ENCODE data around the gene ROS1. TPM values are rescaled to one million over a fixed set of nuclear protein-coding genes. Genes with fewer than 3 reads are reported as not detected.
A peak's percentile ranks its signal among the peaks of the same experiment; 100 is the strongest.

Gene ROS1
- total RNA-seq, 4 donors from 2014 or later: not detected

DNA sequence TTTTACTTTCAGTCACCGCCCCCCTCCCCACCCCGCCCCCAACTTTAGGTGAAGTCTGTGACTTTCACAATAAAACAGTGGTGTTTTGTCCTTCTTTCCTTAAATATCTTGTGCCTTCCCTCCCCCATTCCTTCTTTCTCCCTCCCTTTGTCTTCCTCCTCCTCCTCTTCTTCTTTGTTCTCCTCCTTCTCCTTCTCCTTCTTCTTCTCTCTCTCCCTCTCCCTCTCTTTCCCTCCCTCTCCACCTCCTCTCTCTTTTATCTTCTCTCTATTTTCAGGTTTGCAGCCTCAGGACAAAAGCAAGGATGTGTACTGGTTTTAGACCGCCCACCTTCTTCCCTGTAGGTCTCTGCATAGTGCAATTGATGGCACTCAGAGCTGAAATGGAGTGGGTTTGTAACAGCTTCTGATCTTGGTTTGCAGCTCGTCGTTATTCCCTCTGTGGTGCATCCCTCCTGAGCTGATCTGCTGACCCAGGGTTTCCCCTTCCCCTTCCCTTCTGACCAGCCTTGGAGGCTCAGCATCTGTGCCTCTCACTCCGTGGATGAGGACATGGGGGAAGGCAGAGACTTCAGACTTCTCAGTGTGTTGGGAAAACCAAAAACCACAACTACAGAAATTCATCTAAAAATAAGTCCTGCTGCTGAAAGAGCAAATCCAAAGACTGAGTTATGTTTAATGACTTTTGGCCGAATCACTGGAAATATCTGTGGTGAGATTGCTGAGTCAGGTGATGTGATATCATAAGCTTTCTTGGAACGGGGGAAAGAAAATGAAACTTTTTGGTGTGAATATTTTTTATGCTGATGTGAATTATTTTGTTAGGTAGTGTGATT lies 153.5 kb downstream of the ROS1 start:
- peaks cover 0 to 4% (median 0%) of the 10 kb centered on the region in 3 donors for H3K27me3 ChIP-seq
- H3K27ac ChIP-seq: peak overlapping the region; percentile 90 to 99 (median 97)
- TF ChIP-seq POLR2A (IDR thresholded peaks at IDR 0.05): peak in 1 of 2 donors; percentile 33
- TF ChIP-seq, protein P1, sequence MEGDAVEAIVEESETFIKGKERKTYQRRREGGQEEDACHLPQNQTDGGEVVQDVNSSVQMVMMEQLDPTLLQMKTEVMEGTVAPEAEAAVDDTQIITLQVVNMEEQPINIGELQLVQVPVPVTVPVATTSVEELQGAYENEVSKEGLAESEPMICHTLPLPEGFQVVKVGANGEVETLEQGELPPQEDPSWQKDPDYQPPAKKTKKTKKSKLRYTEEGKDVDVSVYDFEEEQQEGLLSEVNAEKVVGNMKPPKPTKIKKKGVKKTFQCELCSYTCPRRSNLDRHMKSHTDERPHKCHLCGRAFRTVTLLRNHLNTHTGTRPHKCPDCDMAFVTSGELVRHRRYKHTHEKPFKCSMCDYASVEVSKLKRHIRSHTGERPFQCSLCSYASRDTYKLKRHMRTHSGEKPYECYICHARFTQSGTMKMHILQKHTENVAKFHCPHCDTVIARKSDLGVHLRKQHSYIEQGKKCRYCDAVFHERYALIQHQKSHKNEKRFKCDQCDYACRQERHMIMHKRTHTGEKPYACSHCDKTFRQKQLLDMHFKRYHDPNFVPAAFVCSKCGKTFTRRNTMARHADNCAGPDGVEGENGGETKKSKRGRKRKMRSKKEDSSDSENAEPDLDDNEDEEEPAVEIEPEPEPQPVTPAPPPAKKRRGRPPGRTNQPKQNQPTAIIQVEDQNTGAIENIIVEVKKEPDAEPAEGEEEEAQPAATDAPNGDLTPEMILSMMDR (IDR thresholded peaks at IDR 0.05 in 4 of 5, conservative IDR thresholded peaks at IDR 0.05 in 1 of 5): no peak
- H3K36me3 ChIP-seq: no peaks in the 10 kb centered on the region
- ATAC-seq (no peak), DNase-seq (no peak)
- H3K4me3 ChIP-seq: peak overlapping the region in 2 of 4 donors; percentile 15 to 16
- in situ Hi-C loops (cut with MboI; ENCODE audit: low sequenced_read_pairs in 4 of 4): no loop called here
- H3K4me1 ChIP-seq: peaks cover 43 to 62% of the 10 kb centered on the region in 2 donors
- H3K9me3 ChIP-seq: no peaks in the 10 kb centered on the region
- intact Hi-C loops (cut with DNase I; ENCODE audit: low total_unique reads): loop anchor here (10.0 kb wide), 1 partner anchor 1283 kb away; no protein-coding TSS in a partner anchor

DNA sequence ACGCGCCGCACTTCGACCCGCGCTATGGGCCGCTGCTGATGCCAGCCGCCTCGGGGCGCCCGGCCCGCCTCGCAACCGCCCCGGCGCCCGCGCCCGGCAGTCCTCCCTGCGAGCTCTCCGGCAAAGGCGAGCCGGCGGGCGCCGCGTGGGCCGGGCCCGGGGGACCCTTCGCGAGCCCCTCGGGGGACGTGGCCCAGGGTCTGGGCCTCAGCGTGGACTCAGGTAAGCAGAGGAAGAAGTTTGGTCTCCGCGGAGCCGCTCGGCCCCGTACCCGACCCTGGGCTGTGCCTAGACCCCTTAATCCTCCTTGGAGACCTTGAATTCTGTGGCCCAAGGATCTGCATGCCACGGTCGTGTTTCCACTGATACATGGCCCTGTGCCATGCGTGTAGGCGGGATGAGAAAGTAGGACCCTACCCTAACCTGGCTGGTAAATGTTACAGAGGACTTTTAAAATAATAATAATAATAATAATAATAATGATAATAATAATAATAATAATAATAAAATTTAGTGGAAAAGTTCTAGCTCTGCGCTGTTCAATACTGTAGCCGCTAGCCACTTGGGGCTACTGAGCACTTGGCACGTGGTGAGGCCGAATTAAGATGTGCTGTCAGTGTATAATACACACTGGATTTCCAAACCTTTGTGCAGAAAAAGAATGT lies 154.8 kb downstream of the ROS1 start:
- H3K27me3 ChIP-seq: peaks cover 0 to 4% (median 0%) of the 10 kb centered on the region in 3 donors
- H3K4me1 ChIP-seq: peaks cover 37 to 62% of the 10 kb centered on the region in 2 donors
- DNase-seq (no peak), ATAC-seq (peak in 1 of 2 donors; percentile 6)
- H3K4me3 ChIP-seq: peak overlapping the region; percentile 34 to 82 (median 58)
- no peaks in the 10 kb centered on the region for H3K36me3 ChIP-seq
- peak overlapping the region; percentile 90 to 99 (median 97) for H3K27ac ChIP-seq
- TF ChIP-seq POLR2A (IDR thresholded peaks at IDR 0.05): no peak
- TF ChIP-seq, protein P1 (IDR thresholded peaks at IDR 0.05 in 4 of 5, conservative IDR thresholded peaks at IDR 0.05 in 1 of 5): no peak
- intact Hi-C loops (cut with DNase I; ENCODE audit: low total_unique reads): loop anchor here (10.0 kb wide), 1 partner anchor 1284 kb away; no protein-coding TSS in a partner anchor
- no peaks in the 10 kb centered on the region for H3K9me3 ChIP-seq
- in situ Hi-C loops (cut with MboI; ENCODE audit: low sequenced_read_pairs in 4 of 4): no loop called here

DNA sequence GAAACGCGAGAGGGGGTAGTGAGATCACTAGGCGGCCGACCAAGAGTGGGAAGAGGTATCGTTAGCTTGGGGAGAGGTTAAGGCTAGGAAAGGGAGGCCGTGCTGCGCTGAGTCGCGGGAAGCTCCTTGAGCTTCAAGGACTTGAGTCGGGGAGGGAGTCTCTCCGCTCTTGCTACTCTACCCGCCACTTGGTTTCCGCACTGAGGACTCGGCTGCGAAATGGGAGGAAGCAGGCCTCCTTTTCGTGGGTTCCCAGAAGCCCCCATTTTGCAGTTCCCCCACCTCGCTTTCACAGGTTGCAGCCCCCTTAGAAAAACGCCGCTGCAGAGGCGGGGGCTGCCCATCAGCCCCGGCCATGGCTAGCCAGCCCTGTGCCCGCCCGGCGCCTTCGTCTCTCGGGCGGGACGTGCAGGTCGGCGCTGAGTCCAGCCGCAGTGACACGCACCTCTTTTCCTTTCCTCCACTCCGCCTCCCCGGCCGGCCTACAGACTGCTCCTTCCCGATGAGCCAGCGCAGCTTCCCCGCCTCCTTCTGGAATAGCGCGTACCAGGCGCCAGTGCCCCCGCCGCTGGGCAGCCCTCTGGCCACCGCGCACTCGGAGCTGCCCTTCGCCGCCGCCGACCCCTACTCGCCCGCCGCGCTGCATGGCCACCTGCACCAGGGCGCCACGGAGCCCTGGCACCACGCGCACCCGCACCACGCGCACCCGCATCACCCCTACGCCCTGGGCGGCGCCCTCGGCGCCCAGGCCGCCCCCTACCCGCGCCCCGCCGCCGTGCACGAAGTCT lies 155.5 kb downstream of the ROS1 start:
- peak overlapping the region; percentile 53 to 82 (median 60) for H3K4me3 ChIP-seq
- in situ Hi-C loops (cut with MboI; ENCODE audit: low sequenced_read_pairs in 4 of 4) (no loop called here), intact Hi-C loops (cut with DNase I; ENCODE audit: low total_unique reads) (loop anchor here (10.0 kb wide), 1 partner anchor 1285 kb away; no protein-coding TSS in a partner anchor)
- H3K27ac ChIP-seq: peak overlapping the region; percentile 90 to 99 (median 97)
- ATAC-seq (peak in 1 of 2 donors; percentile 15), DNase-seq (peak in 1 of 2 donors; percentile 46)
- H3K27me3 ChIP-seq: peaks cover 0 to 4% (median 0%) of the 10 kb centered on the region in 3 donors
- H3K9me3 ChIP-seq: no peaks in the 10 kb centered on the region
- no peaks in the 10 kb centered on the region for H3K36me3 ChIP-seq
- peak; percentile 36 to 70 for TF ChIP-seq POLR2A (IDR thresholded peaks at IDR 0.05)
- TF ChIP-seq, protein P1 (IDR thresholded peaks at IDR 0.05 in 4 of 5, conservative IDR thresholded peaks at IDR 0.05 in 1 of 5): no peak
- H3K4me1 ChIP-seq: peaks cover 36 to 54% of the 10 kb centered on the region in 2 donors

DNA sequence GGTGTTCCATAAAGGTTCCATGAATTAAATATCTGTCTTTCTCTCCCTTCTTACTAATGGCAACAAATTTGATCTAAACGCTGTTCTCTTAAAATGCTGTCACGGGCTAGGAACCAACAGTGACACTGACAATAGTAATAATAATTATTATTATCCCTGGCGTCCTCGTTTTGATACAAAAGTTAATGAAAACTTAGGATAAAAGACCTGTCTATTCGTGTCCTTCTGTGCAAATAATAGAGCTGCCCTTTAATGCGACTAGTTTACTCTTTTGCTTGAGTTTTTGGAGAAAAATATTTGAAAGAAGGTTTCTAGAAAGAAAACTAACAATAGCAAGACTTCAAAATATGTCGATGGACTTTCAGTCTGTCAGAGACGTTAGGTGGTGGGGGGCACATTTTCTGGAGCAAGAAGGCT lies 156.1 kb downstream of the ROS1 start:
- peaks cover 0 to 4% (median 0%) of the 10 kb centered on the region in 3 donors for H3K27me3 ChIP-seq
- no peak for ATAC-seq
- peak overlapping the region; percentile 53 to 82 (median 60) for H3K4me3 ChIP-seq
- TF ChIP-seq POLR2A (IDR thresholded peaks at IDR 0.05): no peak
- TF ChIP-seq, protein P1 (IDR thresholded peaks at IDR 0.05 in 4 of 5, conservative IDR thresholded peaks at IDR 0.05 in 1 of 5): no peak
- H3K4me1 ChIP-seq: peaks cover 34 to 50% of the 10 kb centered on the region in 2 donors
- H3K36me3 ChIP-seq: no peaks in the 10 kb centered on the region
- no peaks in the 10 kb centered on the region for H3K9me3 ChIP-seq
- in situ Hi-C loops (cut with MboI; ENCODE audit: low sequenced_read_pairs in 4 of 4) (loop anchor here in 1 of 4 donors (5.0 kb wide), 1 partner anchor 297 kb away; no protein-coding TSS in a partner anchor), intact Hi-C loops (cut with DNase I; ENCODE audit: low total_unique reads) (loop anchor here (5.0 to 10.0 kb wide), 4 partner anchors 33 to 1395 kb away; no protein-coding TSS in a partner anchor)
- peak overlapping the region; percentile 90 to 99 (median 97) for H3K27ac ChIP-seq
- no peak for DNase-seq

All from gastrocnemius medialis (tissue), 4 donors.